HG02970 (cell line): ENCODE results near the gene OR52B2.

Experiments used
- ATAC-seq: cut with Tn5 transposase; IDR thresholded peaks from one replicate; pipeline ENCODE4 v1.9.1; 2021; ENCODE audit warnings: mild to moderate bottlenecking, moderate library complexity, moderate number of reproducible peaks; ENCODE audit not compliant: unreplicated experiment, low FRiP score

The OR52B2 gene

DNA sequence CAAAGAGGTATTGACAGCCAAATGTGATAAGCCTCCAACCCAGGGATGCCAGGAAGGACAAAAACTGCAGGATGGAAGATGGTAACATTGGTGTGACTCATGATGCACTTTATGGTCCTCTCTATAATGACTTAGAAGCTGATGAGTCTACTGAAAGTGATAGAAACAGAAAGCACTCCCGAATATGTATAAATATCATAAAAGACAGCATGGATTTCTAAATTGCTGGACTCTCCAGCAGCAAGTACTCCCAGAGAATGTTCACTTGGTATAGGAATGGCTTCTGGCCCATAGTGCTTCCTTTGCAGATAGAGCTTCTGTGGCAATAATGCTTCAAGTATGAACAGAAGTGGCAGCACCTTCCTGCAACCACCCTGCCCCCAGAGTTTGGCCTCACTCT lies at the start of gene OR52B2:
TSS of gene OR52B2 (minus strand) at position 101 of the 400 bp plus-strand sequence. CDS start at position 101, 0 bp downstream.
- no peak for ATAC-seq

DNA sequence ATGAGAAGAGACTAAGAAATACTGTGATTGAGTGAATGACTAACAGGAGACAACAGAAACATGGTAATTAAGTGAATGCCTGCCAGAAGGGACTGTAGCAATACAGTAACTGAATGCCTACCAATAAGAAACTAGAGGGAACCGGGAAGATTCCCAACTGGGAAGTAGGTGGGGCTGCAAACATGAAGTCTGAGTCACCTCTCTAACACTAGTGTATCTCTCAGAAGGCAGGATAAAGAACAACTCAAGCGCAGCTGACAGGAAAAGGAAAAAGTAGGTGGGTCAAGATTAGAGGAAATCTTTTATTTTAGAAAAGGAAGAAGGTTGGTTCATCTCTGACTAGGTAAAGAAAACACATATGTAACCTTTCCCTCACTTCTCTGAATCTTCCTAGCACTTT lies 49.2 kb upstream of the OR52B2 start:
- no peak for ATAC-seq

DNA sequence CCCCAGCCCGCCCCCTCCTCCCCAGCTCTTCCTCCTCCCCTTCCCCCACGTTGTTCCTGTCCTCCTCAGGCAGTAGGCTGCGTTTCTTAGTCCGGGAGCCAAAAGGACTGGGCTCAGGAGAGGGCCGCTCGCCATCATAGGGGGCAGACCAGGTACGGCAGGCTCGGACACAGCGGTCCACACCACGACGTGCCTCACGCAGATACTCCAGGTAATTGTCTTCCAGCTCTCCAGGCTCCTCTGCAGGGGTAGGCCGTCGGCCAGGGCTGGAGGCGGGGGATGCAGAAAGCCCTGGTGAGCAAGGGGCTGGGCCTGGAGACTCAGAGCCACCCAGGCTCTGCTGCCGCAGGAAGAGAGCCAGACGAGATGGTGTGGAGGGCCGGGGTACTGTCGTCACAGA lies 47.6 kb upstream of the OR52B2 start:
- no peak for ATAC-seq

DNA sequence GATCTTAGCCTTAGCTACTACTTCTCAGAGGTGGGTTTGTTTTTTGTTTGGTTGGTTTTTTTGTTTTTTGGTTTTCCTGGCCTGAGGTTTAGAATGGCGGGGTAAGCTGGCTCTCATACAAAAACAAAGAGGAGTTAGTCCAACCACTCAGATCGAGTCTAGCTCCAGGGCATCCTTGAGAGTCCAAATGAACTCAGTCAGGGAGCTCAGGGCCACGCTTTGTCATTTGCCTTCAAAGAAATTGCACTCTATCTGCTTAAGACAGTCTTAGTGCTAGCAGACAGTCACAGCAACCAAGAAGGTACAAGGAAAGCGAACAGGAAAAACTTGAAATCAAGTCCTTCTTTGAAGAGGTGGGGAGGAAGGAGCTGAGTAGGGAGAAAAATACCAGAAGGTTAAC lies 46.4 kb upstream of the OR52B2 start:
- no peak for ATAC-seq

DNA sequence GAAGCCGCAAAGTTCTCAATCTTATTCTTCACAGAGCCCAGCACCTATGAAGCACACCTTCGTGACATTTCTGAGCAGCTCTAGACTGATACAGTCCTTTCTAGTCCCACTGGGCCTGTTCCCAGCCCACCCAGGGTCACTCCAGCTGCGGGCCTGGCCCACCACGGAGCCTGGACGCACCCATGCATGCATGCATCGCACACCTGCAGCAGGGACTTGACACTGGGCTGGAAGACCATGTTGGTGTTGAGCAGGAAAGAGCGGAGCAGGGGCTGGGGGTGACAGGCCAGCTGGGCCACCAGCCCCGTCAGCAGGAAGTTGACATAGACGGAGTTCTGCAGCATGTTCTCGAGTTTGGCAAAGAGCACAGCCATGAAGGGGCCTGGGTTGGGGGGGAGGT lies 44.4 kb upstream of the OR52B2 start:
- no peak for ATAC-seq

DNA sequence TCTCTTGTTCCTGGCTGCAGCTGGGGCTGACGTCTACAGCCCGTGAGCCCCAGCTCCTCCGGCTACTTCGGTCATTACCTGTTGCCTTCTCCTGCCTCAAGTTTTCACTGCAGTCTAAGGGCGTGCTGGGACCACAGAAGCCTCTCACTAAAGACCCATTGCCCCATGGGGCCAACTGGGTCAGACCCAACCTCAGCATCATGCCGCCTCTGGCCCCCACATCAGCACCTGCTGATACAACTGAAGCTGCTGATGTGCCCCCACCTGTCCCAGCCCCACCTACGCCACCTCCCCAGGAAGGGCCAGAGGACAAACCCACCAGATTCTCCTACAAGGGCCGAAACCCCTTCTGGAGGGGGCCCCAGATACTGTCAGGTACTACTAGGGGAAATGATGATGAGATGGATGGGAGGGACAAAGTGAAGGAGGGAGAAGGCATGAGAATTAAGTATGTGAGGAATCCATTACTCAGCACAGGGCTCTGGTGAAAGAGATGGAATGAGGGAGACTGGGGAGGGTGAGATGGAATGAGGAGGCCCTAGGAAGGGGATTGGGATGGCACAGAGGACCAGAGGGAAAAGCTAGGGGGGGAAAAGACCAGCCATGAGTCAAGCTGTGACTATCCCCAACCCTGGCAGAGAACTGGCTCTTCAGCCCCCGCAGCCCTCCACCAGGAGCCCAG lies 40.3 kb upstream of the OR52B2 start:
- no peak for ATAC-seq

DNA sequence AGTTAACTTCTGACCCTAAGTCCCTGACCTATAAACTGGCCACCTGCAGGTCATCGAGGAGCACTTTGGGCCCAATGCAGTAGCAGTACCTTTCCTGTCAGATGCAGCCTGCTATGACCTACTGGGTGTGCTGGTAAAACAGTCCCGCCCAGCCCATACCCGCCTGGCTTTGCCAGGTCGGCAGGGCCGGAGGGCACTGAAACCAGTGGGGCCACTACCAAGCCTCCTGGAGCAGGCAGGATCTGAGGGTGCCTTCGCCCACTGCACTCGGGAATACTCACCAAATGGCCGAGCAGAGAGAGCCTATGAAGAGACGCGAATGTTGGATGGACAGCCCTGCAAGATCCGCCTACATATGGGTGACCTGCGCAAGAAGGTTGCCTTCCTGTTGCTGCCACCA lies 39.7 kb upstream of the OR52B2 start:
- ATAC-seq = no peak

DNA sequence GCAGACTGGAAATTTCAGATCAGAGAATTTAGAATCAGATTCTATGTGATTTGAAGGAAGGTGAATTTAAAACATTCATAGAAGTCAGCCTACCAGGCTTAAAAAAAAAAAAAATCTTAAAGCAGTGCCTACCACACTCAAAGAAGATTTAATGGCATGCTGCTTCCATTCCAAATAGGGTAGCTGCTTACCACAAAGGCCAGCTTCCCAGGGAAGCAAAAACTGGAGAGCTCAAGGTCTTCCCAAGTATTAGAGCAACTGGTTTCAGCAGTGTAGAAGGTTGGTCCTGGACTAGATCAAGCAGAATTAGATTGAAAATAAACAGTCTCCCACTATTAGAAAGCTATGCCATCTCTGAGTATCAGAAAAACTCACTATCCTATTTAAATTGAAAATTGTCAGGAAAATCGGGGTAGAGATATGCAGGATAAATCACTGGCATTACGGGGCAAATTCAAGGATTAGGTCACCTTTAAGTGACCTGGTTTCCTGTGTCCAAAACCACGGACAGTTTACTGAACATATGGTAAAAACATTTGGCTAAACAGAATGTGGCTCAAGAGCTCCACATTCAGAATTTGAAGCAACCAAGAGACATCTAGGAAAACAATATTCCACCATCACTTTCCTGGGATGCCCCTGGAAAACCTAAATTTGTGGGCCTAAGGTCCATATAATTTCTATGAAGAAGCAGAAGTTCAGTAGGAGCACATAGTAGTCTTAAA lies 36.5 kb upstream of the OR52B2 start:
- ATAC-seq = no peak

DNA sequence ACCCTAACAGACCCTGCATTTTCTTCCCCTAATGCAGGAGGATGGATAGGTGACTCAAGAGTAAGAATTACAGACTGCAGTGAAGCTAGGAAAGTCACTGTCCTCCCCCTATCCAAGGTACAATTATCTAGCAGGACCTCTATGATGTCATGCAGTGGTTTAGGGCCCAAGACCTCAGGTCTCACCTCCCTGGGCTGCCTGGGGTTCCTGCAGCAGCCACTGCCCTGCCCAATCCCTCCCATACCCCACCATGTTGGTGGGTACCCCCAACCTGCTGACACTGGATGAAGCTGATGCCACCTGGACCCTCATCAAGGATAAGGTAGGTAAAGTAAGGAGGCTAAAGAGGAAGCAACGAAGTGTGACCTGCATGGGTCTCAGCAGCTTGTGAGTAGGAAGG lies 35.2 kb upstream of the OR52B2 start, which contains the start of gene C11orf42:
TSS of gene C11orf42 (plus strand) at position 192 of the 400 bp plus-strand sequence. CDS start at position 251, 59 bp downstream.
- ATAC-seq = no peak

DNA sequence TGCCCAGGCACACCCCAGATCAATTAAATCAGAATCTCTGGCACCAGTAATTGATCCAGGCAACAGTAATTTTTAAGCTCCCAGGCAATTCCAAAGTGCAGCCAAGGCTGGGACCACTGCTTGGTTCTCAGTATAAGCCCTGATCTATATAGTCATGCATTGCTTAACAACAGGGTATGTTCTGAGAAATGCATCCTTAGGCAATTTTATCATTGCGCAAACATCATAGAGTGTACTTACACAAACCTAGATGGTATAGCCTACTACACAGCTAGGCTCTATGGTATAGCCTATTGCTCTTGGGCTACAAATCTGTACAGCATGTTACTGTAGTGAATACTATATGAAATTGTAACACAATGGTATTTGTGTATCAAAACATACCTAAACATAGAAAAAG lies 34.6 kb upstream of the OR52B2 start:
- no peak for ATAC-seq

DNA sequence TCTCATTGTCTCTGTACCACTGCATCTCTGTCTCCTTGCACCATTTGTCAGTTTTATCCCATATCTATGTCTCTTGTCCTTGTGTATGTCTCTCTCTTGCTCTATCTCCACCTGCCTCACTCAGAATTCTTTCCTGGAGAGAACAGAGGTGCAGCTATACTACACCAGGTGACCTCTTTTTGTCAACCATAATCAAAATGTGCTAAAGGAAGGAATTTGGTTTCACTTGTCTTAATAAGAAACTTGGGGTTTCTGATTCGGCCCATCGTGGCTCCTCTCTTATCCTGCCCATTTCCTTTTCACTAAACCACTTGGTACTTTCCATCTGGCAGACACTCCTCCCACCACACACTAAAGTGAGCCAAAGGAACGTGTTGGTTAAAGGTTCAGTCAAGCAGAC lies 33.2 kb upstream of the OR52B2 start:
- peak; percentile 51 for ATAC-seq

DNA sequence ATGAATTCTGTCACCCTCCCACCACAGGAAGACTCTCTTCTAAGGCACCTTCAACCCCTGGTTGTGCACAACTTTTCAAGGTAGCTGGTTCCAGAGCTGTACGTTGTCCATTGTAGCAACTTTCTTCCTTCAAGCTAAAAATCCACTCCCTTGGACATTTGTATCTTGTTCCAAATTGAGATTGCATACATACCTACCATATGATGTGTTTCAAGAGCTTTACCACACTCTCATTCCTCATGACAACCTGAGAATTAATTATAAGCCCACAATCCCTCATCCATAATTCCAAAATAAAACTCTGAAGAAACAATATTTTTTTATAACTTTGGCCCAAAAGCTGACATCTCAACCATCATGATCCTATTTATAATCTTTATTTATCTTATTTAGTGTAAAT lies 31.9 kb upstream of the OR52B2 start:
- ATAC-seq = no peak

DNA sequence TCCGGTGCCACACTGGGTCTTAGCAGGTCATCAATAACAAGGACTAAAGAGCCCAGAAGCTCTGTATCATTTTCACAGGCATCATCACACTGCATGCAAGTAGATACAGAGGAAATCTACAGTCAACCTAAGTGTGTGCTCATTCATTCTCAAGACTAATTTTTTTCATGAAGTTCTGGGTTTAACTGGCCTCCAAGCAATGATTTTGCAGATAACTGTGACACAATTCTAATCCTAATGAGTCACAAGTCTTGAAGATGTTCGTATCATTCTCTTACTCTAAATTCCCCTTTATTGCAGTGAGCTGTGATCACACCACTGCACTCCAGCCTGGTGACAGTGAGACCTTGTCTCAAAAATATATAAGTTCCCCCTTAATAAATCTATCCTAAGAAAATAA lies 31.4 kb upstream of the OR52B2 start:
- ATAC-seq = no peak

DNA sequence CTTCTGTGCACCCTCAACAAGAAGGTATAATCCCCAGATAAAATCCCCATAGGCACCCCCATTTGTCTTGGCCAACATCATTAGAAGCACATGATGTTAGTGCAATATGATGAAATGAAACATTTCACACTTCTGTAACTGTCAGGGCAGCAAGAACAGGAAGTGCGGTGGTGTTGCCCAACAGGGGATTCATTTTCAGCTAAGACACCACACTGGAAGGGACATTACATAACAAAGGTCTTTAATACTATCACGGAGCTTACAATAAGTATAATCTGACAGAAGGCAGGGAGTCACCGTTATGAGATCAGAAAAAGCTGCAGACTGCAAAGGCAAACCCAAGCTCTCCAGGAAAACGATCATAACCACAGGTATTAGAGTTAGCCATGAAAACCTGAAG lies 30.8 kb upstream of the OR52B2 start:
- no peak for ATAC-seq

DNA sequence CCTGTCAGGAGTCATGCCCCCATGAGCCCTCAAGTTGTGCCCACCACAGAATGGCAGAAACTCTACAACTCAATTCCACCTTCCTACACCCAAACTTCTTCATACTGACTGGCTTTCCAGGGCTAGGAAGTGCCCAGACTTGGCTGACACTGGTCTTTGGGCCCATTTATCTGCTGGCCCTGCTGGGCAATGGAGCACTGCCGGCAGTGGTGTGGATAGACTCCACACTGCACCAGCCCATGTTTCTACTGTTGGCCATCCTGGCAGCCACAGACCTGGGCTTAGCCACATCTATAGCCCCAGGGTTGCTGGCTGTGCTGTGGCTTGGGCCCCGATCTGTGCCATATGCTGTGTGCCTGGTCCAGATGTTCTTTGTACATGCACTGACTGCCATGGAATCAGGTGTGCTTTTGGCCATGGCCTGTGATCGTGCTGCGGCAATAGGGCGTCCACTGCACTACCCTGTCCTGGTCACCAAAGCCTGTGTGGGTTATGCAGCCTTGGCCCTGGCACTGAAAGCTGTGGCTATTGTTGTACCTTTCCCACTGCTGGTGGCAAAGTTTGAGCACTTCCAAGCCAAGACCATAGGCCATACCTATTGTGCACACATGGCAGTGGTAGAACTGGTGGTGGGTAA lies 29.2 kb upstream of the OR52B2 start, which contains the start of gene OR52W1:
TSS of gene OR52W1 (plus strand) at position 51 of the 637 bp plus-strand sequence. CDS start at position 51, 0 bp downstream.
- no peak for ATAC-seq

DNA sequence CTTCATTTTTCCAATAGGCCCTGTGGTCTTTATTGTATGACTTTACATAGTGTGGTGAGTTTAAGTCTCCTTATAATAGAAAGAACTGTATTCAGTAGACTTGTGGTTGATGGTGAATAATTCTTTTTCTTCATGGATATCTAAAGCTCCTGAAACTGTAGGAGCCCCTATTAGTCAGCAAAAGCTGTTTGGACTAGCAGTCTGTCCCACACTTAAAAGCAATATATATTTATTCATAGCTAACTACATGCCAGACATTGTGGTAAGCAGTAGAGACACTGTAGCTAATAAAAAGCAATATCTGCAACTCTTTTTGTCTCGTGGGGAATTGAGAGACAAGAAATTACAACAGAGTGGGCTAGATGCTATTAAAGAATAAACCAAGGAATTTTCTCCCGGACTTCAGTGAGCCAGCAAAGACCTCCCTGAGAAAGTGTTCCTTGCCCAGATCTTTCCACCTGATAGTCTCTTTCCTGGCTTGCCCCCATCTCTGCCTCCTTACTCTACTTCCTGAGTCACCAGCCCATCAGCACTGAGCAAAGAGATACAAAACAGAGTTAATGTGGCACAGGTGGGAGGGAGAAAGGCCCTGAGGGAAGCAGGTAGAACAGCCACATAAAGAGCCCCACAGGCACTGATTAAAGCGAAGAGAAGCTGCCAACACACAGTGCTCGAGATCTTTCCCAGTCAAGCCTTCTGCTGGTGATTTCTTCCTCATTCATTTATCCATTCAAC lies 27.5 kb upstream of the OR52B2 start:
- no peak for ATAC-seq

DNA sequence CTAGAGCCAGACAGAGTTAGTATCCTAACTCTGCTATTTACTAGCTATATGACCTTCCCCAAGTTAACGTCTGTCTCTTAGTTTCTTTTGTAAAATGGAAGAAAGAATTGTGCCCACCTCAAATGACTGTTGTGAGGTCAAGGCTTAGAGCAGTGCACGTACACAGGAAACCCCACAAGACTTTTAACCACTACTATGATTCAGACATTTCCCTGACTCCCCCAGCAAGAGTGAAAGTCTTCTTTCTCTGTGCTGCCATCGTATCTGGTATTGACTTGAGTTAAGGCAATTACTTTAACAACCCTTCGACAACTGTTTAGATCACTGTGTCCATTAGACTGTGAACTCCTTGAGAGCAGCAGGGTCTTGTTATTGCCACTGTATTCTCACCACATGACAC lies 26.3 kb upstream of the OR52B2 start:
- ATAC-seq = no peak

DNA sequence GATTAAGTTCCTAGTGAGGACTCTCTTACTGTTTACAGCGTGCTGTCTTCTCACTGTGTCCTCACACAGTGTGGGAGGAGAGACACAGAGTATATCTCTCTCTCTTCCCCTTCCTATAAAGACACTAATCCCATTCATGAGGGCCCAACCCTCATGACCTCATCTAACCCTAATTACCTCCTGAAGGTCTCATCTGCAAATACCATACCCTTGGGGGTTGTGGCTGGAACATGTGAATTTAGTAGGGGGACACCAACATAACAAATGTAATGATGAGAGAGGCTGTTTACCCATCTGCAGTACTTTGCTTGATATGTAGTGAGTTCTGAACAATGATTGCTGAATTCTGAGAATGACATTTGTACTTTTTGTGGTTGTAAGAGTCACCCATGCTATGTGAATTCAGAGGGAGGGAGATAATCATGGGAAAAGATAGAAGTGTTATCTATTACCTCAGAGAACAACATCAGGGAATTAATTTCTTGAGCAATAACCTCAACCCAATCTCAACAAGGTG lies 24.0 kb upstream of the OR52B2 start:
- no peak for ATAC-seq

DNA sequence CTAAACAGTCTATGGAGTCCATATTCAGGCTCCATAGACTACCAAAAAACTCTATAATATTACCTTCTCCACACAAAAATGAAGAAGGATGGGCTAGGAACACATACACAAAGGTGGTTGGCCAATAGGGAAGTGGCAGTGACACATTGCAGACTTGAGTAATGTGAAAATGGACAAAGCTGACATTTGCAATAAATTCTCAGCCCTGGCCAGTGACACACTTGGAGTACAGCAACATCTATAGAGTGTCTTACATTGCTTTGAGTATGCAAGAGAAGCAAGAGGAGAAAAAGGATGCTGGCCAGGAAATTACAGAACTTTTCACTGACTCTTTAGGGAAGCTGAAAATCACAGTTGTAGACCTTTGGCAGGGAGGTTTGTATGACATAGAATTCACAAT lies 21.6 kb upstream of the OR52B2 start:
- no peak for ATAC-seq

DNA sequence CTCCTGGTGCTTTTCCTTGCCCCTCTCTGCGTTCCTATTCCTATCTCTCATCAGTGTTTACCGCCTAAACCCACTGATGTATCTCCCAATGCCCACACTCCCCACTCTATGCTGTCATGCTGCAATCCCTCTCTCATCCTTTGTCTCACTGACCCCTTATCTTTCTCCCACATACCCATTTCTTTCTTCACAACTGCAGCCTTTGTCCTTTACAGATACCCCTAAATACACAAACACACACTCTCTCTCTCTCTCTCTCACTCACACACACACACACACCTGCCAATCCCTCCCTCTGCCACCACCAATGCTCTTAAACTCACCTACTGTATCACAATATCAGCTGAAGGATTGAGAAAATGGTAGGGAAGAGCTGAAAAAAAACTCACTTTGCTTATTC lies 5.3 kb upstream of the OR52B2 start:
- ATAC-seq = no peak
